Coronary artery (tissue), 2 donors: ENCODE measurements around the gene BRF1.

Experiments used
- DNase-seq: peaks from one replicate; pipeline ENCODE4 v3.0.0-alpha.2; 2017; ENCODE audit warnings: low spot score
- H3K27ac ChIP-seq, 2 donors: fragments of 200-600 bp; sonication (generic); one replicate each; pipeline ENCODE4 v1.5.1; 2016 to 2019
- H3K4me3 ChIP-seq: fragments of 200-600 bp; sonication (generic); 2 replicates; pipeline ENCODE4 v1.5.1; 2016; ENCODE audit warnings: mild to moderate bottlenecking, moderate library complexity
- TF ChIP-seq, protein P1 (sequence below): fragments of 200-600 bp; sonication (generic); IDR thresholded peaks from one replicate; pipeline ENCODE4 v1.5.1; 2019; ENCODE audit warnings: antibody characterized with exemption

Gene BRF1, protein sequence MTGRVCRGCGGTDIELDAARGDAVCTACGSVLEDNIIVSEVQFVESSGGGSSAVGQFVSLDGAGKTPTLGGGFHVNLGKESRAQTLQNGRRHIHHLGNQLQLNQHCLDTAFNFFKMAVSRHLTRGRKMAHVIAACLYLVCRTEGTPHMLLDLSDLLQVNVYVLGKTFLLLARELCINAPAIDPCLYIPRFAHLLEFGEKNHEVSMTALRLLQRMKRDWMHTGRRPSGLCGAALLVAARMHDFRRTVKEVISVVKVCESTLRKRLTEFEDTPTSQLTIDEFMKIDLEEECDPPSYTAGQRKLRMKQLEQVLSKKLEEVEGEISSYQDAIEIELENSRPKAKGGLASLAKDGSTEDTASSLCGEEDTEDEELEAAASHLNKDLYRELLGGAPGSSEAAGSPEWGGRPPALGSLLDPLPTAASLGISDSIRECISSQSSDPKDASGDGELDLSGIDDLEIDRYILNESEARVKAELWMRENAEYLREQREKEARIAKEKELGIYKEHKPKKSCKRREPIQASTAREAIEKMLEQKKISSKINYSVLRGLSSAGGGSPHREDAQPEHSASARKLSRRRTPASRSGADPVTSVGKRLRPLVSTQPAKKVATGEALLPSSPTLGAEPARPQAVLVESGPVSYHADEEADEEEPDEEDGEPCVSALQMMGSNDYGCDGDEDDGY

GRCh38 chr14:105300542-105301102, at the start of gene BRF1:
Gene BRF1, minus strand, starts transcription at chr14:105301001. Its CDS starts 372 bp downstream, at chr14:105300629.
- peak within 1 kb of the TSS; percentile 83 for H3K4me3 ChIP-seq
- TF ChIP-seq, protein P1, sequence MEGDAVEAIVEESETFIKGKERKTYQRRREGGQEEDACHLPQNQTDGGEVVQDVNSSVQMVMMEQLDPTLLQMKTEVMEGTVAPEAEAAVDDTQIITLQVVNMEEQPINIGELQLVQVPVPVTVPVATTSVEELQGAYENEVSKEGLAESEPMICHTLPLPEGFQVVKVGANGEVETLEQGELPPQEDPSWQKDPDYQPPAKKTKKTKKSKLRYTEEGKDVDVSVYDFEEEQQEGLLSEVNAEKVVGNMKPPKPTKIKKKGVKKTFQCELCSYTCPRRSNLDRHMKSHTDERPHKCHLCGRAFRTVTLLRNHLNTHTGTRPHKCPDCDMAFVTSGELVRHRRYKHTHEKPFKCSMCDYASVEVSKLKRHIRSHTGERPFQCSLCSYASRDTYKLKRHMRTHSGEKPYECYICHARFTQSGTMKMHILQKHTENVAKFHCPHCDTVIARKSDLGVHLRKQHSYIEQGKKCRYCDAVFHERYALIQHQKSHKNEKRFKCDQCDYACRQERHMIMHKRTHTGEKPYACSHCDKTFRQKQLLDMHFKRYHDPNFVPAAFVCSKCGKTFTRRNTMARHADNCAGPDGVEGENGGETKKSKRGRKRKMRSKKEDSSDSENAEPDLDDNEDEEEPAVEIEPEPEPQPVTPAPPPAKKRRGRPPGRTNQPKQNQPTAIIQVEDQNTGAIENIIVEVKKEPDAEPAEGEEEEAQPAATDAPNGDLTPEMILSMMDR = no peak
- peak; percentile 96 for DNase-seq
- peak within 1 kb of the TSS; percentile 85 to 100 for H3K27ac ChIP-seq

- DNase-seq = no peak
- Histone ChIP-seq H3K27ac (no peak overlapping the region), H3K4me3 (no peak overlapping the region)
- TF ChIP-seq, protein P1 = no peak
Measured at GRCh38 chr14:105349992-105350391, 49.2 kb upstream of the BRF1 start.

- TF ChIP-seq, protein P1 = no peak
- no peak for DNase-seq
- Histone ChIP-seq H3K4me3 (no peak overlapping the region), H3K27ac (no peak overlapping the region)
Measured at GRCh38 chr14:105348945-105349699, 48.3 kb upstream of the BRF1 start.

DNA sequence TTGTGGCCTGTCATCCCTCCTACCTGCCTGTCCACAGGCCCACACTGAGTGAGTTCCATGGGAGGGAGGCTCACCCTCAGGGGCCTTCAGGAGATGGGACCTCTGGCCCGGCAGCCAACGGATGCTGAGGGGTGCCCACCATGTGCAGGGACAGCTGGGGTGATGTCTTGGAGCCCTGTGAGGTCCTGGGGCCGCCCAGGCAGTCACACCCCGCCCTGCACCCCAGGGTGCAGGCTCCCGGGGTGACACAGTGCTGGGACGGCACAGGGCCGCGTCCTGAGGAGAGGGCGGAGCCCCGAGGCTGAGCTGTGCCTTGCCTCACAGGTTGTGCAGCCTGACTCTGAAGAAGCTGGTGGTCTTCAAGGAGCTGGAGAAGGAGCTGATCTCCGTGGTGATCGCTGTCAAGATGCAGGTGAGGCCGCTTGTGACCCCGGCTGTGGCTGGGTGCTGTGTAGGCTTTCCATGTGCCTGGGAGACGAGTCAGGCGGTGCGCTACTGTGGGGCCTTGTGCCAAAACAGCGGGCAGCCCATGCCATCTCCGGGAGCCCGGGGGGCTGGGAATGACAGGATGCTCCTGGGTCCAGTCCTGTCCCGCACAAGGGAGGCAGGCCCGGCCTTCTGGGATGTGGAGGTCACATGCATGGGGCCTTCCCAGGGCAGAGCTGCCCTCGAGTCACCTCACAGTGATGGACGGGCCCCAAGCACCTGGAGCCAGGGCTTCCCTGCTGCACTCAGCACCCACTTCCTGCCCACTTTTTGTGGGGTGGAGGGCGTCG, 47.6 kb upstream of the BRF1 start:
- no peak for DNase-seq
- no peak overlapping the region for H3K27ac ChIP-seq
- TF ChIP-seq, protein P1 = no peak

GRCh38 chr14:105347587-105347968, 46.8 kb upstream of the BRF1 start:
- Histone ChIP-seq H3K27ac (no peak overlapping the region), H3K4me3 (no peak overlapping the region)
- no peak for DNase-seq
- TF ChIP-seq, protein P1 = no peak

More for the DNA sequence above, 47.6 kb upstream of the BRF1 start:
- H3K4me3 ChIP-seq = no peak overlapping the region

DNA sequence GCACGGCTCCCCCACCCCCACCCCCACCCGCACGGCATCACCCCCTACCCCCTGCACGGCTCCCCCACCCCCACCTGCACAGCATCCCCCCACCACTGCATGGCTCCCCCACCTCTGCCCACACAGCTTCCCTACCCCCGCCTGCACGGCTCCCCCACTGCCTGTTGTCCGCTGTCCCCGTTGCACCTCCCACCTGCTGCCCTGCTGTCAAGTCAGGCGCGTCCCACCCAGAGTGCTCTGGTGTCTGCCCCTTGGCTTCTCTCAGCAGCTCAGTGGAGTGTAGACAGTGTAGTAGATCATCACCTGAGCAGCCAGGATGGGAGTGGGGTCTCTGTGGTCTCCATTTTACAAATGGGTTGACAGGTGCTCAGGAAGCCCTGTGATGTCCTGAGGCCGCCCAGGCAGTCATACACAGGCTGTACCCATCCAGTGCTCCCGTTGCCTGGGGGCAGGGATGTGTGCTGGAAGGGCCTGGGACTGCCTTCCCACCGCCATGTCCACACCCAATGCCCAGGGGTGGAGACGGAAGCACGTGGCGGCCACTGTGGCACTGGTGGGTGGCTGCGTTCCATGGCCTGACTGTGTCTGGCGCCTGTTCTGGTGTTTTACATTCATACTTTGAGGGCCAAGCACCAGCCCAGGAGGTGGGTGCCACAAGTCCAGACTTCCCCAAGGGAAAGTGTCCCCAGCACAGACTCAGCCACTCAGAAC, 46.2 kb upstream of the BRF1 start:
- Histone ChIP-seq H3K27ac (no peak overlapping the region), H3K4me3 (no peak overlapping the region)
- no peak for DNase-seq
- TF ChIP-seq, protein P1 = no peak
